ENCODE data around the gene PRAMEF1.
"Not testable (repeated sequence)": the region's sequence is repeated elsewhere in the genome, so short reads cannot be mapped to it uniquely, and the experiment has no call there.

The PRAMEF1 gene, protein sequence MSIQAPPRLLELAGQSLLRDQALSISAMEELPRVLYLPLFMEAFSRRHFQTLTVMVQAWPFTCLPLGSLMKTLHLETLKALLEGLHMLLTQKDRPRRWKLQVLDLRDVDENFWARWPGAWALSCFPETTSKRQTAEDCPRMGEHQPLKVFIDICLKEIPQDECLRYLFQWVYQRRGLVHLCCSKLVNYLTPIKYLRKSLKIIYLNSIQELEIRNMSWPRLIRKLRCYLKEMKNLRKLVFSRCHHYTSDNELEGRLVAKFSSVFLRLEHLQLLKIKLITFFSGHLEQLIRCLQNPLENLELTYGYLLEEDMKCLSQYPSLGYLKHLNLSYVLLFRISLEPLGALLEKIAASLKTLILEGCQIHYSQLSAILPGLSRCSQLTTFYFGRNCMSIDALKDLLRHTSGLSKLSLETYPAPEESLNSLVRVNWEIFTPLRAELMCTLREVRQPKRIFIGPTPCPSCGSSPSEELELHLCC
- total RNA-seq: 0 reads per million in 2 experiments

DNA sequence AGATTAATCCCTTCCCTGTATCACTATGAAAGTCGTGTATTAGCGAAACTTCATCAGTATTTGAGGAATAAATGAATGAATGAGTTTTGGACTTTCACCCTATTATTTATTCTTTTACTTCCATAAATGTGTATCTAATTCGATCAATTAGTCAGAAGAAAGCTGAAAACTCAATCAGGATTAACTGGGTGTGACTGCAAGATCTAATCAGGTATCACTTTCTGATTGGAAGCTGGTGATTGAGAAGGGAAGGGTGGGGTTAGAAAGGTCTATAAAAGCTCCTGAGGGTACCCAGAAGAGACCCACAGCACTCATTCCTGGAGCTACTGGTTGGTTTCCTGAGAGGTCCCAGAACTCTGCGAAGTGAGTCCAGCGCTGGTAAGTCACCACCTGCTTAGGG lies at the start of gene PRAMEF1:
Gene PRAMEF1 (plus strand): TSS at position 301 of the 400 bp plus-strand sequence. CDS start 1,831 bp downstream, outside the sequence.
- DNase-seq (ENCODE audit: low read depth): not testable (repeated sequence)

DNA sequence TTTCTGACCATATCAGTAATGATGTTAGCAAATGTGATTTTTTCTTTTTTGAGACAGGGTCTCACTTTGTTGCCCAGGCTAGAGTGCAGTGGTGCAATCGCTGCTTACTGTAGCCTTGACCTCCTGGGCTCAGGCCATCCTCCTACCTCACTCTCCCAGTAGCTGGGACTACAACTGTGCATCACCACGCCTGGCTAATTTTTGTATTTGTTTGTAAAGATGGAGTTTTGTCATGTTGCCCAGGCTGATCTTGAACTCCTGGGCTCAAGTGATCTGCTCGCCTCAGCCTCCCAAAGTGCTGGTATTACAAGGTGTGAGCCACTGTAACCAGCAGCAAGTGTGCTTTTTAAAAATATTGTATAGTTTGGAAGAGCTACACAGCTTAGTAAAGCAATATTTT lies 49.3 kb upstream of the PRAMEF1 start:
- DNase-seq (ENCODE audit: low read depth): no peak

DNA sequence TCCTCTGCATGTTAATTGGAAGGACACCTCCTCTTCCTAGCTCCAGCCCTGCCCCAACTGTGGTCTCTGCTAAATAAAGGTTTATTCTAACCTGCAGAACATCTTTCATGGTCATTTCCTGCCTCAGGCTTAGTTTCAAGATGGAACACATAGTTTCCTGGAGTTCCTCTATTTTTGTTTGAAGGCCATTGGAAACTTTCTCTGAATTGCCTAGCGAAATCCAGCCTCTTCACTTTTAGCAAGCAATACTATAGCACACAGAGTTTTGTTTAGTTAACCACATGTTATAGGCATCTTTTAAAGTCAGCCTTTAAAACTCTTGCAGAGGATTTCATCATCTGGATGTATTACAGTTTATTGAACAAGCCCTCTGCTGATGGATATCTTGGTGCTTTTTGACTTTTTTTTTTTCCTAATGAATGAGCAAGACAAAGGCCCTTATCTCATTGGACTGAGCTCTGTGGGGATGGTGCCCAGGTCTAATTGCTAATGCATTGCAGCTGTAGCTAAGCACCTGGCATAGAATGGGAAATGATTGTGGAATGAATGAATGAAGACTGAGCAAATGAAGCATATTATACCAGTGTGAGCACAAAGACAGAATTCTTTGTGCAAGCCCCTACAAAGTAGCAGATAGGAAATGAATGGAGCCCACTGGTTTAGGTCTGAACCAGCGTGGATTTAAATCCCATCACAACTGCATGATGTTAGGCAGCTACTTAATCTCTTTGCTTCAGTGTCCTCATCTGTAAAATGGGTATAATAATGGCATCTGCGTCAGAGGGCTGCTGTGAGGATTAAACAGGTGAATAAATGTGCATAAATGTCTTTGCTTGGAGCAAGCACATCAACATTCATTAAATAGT lies 45.8 kb upstream of the PRAMEF1 start:
- DNase-seq (ENCODE audit: low read depth): no peak

DNA sequence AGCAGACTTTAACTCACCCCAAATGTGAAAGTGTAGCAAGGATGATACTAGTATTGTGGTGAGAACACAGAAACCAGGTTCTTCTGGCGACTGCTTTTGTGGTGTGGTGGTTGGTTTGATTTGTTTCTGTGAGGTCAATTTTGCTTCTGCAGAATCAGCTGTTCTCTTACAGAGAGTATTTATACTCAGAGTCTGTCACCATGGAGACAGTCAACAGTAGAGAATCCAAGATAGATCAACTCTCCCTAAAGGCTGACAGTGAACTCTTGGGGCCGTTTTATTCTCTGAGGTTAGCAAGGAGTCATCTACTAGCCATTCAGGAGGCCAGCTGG lies 45.2 kb upstream of the PRAMEF1 start, which contains the start of gene CFAP107:
Gene CFAP107 (plus strand): TSS at position 209 of the 332 bp plus-strand sequence. CDS start 231 bp downstream, outside the sequence.
- DNase-seq (ENCODE audit: low read depth): no peak

DNA sequence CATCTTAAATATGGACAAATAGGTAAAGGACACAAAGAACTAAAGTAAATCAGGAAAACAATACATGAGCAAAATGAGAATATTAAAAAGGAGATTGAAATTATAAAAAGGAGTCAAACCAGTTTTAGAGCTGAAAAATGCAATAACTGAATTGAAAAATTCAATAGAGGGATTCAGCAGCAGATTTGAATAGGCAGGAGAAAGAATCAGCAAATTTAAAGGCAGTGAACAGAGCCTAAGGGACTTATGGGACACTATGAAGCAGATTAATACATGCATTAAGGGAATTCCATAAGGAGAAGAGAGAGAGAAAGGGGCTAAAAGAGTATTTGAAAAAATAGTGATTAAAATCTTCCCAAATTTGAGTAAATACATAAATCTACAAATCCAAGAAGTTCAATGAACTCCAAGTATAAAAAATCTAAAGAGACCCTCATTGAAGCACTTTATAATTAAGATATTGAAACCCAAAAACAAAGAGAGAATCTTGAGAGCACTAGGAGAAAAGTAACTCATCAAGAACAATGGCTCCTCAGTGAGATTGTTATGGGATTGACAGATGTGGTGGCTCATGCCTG lies 42.3 kb upstream of the PRAMEF1 start:
- DNase-seq (ENCODE audit: low read depth): no peak

DNA sequence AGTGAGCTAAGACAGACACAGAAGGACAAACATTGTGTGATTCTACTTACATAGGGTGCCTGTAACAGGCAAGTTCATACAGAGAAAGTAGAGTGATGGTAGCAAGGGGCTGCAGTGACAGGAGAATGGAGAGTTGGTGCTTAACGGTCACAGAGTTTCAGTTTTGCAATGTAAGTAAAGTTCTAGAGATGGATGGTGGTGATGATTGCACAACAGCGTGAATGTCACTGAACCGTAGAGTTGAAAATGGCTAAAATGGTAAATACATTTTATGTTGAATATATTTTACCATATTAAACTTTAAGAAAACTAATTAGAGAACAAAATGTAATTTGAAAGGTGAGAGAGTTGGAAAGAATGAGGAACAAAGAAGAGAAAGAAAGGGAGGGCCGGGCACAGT lies 36.5 kb upstream of the PRAMEF1 start:
- no peak for DNase-seq (ENCODE audit: low read depth)

DNA sequence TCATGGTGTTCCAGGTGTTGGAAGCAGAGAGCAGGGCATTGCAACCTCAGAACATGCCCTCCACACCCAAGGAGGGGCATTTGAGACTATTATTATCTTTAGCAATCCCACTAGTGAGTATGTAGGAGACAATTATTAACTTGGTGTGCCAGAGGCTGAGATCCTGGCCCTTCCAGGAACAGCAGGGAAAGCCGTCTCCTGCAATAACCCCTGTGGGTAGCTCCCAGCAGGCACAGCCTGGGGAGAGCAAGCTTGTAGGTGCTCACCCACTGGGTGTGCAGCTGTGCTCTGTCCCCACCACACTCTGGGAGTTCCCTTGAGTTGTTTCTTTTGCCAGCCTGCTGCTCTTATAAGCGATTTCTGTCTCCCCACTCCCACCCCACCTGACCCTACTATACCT lies 34.9 kb upstream of the PRAMEF1 start:
- DNase-seq (ENCODE audit: low read depth): no peak

DNA sequence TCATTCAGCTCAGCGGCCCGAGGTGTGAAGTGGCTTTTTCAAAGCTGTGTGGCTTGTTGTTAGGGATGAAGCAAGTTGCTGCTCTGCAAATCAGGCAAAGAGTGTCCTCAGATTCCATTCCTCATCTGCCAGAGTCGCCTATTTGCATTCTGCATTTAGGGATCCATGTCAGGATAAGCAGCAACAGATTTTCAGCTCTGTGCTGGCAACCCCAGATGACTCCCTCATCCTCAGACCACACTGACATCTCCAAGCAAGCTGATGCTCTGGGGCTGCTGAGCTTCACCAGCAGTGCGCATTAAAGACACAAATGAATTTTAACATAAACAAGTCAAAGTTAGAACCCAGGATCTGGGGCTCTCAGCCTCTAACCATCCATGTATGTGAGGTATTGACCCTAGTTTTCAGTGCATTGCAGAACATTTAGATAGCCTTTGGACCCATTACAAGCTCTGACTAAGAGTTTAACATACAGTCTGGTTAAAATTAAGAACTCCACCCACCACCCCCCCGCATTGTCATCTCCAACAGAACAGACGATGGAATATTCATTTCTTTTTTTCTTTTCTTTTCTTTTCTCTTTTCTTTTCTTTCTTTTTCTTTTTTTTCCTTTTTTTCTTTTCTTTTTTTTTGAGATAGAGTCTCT lies 34.3 kb upstream of the PRAMEF1 start:
- DNase-seq (ENCODE audit: low read depth): no peak

DNA sequence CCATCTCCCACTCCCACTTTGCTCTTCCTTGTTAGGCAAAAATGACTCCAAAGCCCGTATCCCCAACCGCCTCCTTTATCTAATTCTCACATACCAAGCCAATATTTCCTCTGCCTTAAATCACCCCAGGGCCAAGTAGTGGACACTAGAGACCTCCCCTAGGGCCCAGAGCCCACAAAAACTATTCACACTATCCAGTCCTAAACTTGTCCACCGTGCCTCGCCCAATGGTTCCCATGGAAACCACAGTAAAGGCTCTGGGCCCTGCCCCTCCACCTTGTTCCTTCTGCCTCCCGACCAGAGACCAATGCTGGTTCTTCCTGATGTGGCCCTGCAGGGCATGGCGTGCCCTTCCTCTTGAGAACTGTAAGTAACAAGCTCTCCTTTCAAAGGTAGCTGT lies 33.4 kb upstream of the PRAMEF1 start:
- no peak for DNase-seq (ENCODE audit: low read depth)

DNA sequence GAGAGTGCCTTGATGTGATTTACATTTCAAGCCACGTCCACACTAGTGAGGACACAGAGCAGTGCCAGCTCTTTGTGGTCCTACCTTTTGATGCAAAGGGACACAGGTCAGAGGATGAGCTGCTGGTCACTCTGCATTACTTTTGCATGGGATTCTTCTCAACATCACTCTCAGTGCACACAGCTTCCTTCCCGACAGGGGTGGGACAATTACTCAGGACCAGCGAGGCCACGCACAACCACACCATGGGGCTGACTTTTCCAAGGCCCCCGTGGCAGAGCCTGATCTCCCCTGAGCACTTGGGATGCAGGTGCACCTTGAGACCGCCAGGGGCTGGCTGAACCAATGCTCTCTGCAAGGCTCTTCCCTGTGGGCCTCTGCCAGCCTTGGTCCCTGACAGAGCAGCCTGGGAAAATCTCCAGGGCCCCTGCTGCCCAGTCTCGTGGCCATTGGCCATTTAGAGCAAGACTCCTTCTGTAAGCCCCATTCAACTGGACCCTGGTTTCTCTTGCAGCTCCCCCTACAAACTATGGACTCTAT lies 30.9 kb upstream of the PRAMEF1 start:
- no peak for DNase-seq (ENCODE audit: low read depth)

DNA sequence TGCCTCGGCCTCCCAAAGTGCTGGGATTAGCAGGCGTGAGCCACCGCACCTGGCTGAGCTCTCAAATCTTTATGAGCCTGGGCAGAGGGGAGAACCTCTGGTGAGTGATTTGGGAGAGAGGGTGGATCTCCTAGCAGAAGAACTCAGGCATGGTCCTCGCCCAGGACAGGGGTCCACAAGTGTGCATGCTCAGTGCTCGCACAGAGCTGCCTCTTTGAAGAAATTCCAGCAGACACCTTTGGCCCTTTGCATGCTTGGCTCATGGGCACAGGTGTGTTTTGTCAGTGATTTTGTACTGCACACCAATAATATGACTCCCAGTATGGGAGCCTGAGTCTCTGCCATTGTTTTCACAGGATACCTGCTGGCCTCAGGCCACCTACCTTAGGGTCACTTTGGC lies 29.4 kb upstream of the PRAMEF1 start:
- no peak for DNase-seq (ENCODE audit: low read depth)

DNA sequence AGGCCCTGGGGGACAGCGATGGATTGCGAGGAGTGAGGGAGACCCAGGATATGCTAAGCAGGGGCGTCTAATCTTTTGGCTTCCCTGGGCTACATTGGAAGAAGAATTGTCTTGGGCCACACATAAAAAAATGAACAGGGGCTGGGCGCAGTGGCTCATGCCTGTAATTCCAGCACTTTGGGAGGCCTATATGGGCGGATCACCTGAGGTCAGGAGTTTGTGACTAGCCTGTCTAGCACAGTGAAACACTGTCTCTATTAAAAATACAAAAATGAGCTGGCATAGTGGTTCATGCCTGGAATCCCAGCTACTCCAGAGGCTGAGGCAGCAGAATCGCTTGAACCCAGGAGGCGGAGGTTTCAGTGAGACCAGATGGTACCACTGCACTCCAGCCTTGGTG lies 28.4 kb upstream of the PRAMEF1 start:
- no peak for DNase-seq (ENCODE audit: low read depth)

DNA sequence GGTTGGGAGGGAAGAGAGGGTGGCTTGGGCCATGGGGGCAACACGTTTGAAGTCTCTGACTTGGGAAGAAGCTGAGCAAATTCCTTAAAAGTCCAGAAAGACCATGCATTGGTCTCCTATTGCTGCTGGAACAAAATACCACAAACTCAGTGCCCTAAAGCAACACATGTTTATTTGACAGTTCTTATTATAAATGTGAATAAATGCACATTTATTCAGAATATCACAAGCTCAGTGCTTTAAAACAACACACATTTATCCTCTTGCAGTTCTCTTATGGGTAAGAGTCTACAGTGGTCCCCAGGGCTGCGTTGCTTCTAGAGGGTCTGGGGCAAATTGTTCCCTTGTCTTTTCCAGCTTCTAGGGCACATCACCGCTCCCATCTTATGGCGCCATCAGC lies 27.7 kb upstream of the PRAMEF1 start:
- no peak for DNase-seq (ENCODE audit: low read depth)

DNA sequence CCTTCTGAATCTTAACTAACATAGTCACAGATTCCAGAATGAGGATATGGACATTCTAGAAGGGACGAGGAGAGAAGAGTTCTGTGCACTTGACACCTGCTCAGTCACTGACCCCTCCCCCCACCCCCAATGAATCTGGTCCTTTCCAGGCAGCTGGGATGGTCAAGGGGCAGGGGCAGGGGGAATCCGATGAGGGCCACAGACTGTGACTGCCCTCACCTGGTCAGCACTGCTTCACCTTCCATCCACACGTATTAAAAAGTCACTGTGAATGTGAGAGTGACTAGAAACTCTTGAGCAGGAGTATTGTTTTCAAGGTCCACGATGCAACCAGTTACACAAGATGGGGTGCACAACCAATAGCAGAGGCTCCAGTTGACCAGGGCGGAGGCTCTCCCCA lies 27.2 kb upstream of the PRAMEF1 start:
- DNase-seq (ENCODE audit: low read depth): no peak

DNA sequence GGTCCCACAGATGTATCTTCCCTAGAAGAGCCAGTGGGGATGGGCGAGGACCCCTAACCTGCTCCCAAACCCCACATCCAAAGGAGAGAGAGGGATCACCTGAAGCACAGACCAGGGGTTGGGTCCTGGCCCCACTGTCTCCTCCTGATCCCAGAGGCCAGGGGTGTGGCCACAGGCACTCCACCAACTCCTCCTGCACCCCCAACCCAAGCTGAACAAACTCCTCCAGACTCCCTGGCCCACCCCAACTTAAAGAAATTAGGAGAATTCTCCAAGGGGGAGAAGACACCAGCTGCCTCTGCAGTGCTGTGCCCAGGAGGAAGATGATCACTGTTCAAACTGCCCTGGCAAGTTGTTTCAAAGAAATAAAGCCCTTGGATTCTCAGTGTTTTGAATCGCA lies 22.2 kb upstream of the PRAMEF1 start:
- no peak for DNase-seq (ENCODE audit: low read depth)

DNA sequence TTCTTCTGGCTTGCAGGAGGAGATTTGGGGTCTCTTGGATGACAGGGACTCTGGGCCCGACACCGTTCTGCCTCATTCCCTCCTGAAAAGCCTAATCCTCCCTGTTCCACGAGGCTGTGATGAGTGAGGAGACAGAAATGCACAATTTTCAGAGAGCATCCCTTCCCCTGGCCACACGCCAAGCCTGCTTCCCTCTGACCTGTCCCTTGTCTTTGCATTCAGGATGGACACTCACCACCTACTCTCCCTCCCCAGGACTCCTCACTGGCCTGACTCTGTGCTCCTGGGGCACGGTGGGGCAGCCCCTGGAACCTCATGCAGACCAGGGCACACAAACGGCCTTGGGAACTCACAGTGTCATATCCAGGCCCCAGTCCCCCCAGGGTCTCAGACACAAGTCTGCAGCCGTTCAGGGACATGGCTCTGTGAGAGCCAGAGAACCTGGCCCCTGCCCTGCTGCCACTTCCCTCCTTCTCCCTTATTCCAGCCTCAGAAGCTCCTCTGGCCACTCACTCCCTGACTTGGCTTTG lies 21.2 kb upstream of the PRAMEF1 start:
- no peak for DNase-seq (ENCODE audit: low read depth)

DNA sequence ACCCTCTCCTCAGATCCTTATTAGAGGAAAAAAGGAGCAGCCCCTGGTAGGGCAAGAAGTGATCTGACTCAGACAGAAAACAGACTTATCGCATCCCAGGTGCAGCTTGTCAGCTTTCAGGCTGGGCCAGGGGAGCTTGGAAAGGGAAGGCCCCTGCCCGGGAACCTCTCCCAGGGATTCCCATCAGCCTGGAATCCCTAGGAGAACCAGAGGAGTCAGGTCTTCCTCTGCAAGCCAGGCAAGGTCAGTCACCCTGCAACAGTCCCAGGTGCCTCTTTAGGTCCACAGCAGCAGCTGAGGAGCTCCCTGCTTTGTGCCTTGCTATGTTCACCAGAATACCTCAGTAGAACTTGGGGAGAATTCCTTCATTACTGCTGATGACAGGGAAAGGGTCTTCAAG lies 20.6 kb upstream of the PRAMEF1 start:
- no peak for DNase-seq (ENCODE audit: low read depth)

DNA sequence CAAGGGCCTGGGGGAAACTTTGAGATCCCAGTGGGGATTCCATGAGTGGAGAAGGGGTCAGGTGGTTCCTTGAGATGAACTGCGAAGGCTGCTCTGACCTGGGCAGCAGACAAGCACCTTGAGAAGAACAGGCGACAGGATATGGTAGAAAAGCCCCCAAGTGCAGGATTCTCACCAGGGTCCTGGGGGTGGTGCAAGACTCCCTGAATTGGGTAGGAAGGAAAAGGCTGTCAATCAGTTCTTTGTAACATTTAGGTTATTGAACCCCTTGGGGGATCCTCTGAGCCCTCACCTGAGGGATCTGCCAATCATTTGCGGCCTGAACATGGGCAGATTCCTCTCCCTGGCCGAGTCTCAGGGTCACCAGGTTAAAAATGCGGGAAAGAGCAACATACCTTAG lies 20.0 kb upstream of the PRAMEF1 start:
- DNase-seq (ENCODE audit: low read depth): no peak

DNA sequence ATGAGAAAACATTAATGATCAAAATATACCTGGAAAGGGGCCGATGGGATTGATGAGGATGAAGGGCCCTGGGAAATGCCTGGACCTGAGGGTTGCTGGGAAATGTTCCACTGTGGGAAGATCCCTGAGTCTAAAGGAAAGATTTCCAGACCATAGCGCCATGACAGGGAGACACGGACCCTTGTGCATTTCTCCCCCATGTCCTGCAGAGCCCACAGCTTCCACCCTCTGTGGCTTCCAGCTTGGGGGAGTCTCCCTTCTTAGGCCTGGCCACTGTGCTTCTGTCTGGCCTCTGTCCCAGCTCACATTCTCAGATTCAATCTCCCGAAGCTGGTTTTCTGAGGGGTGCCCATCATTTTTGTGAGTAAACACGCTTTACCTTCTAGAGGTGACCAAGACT lies 18.7 kb upstream of the PRAMEF1 start:
- no peak for DNase-seq (ENCODE audit: low read depth)

DNA sequence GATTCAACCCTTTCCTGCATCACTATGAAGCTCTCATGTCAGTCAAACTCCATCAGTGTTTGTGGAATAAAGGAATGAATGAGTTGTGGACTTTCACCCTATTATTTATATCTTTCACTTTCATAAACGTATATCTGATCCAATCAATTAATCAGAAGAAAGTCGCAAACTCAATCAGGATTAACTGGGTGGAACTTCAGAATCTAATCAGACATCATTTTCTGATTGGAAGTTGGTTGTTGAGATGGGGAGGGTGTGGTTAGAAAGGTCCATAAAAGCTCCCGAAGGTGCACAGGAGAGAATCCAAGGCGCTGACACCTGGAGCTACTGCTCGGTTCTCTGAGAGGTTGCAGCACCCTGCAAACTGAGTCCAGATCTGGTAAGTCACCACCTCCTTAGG lies 17.8 kb upstream of the PRAMEF1 start, which contains the start of gene PRAMEF12:
Gene PRAMEF12 (plus strand): TSS at position 301 of the 400 bp plus-strand sequence. CDS start 1,130 bp downstream, outside the sequence.
- no peak for DNase-seq (ENCODE audit: low read depth)

DNA sequence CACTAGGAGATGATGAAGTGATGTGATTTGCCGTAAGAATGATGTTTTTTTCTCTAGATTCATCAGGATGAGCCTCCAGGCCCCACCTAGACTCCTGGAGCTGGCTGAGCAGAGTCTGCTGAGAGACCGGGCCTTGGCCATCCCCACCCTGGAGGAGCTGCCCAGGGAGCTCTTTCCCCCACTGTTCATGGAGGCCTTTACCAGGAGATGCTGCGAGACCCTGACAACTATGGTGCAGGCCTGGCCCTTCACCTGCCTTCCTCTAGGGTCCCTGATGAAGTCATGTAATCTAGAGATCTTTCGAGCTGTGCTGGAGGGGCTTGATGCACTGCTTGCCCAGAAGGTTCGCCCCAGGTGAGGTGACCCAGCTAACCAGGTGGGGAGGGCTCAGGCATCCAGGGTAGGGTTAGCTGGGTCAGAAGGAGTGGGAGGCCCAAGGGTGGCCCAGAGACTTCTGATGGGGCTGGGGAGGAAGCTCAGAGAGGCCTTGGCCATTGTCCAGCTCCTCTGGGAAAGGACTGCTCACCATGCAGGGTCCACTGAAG lies 16.3 kb upstream of the PRAMEF1 start:
- DNase-seq (ENCODE audit: low read depth): no peak
